PFSK-1 (cell line): ENCODE measurements around the gene MGLL.

Experiments used
- FOXP2 ChIP-seq: optimal IDR thresholded peaks from 2 replicates; pipeline ENCODE3; 2011; ENCODE audit warnings: borderline replicate concordance, control low read depth, inconsistent platforms; ENCODE audit not compliant: insufficient read depth; ENCODE audit errors: extremely low read length, extremely low read depth
- POLR2AphosphoS5 ChIP-seq: IDR thresholded peaks from 2 replicates; pipeline ENCODE4 v1.6.1; 2012; ENCODE audit warnings: low read depth, mild to moderate bottlenecking, control low read depth, low read length, moderate library complexity
- SIN3A ChIP-seq: IDR thresholded peaks from 2 replicates; pipeline ENCODE4 v1.6.1; 2012; ENCODE audit warnings: mild to moderate bottlenecking, low read length, moderate library complexity, borderline replicate concordance; ENCODE audit not compliant: insufficient read depth
- TAF1 ChIP-seq: IDR thresholded peaks from 2 replicates; pipeline ENCODE4 v1.6.1; 2012; ENCODE audit warnings: low read length, control low read depth, borderline replicate concordance; ENCODE audit not compliant: insufficient read depth
- TF ChIP-seq, protein P1 (sequence below), 2 experiments: IDR thresholded peaks; 2 replicates each; pipeline versions ENCODE4 v1.6.1 to v1.8.0; 2011 to 2012; ENCODE audit warnings: low read depth in 2 of 2, low read length in 2 of 2, control low read depth in 1 of 2, inconsistent platforms in 1 of 2, mild to moderate bottlenecking in 1 of 2, moderate library complexity in 1 of 2; ENCODE audit not compliant: insufficient read depth in 1 of 2

MGLL gene

DNA sequence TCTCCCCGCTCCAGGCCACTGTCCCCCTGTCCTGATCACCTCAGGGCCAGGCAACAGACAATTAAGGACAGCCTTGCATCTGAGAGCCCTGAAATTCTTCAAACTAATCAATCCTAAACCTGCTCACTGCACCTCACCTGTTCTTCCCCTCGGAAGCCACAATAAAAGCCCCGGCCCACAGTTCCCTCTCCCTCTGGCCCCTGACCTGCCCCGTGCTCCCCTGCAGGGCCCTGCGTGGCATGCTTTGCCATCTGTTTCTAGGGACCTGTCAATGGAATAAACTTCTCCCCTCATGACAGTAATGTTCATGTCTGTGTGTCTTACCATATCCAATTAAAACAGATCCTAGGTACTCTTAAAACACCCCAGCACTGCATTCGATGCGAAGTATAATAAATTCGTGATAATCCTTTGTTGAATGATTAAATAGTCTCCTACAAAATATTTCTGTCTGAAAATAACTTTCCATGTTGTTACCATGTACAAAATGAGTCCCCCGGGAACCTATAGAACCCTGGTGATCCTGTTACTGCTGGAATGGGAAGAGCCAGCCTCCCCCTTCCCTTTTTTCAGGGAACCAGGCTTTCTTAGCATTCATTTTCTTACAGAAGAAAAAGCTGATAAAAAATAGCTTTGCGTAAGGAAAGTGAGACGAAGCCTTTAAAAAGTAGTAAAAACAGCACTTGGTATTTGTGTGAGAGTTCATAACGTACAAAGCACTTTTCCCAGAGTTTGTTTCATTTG is 90.6 kb downstream of the MGLL start:
- TF ChIP-seq POLR2AphosphoS5 (no peak), TAF1 (no peak), SIN3A (no peak), FOXP2 (no peak)
- TF ChIP-seq, protein P1, sequence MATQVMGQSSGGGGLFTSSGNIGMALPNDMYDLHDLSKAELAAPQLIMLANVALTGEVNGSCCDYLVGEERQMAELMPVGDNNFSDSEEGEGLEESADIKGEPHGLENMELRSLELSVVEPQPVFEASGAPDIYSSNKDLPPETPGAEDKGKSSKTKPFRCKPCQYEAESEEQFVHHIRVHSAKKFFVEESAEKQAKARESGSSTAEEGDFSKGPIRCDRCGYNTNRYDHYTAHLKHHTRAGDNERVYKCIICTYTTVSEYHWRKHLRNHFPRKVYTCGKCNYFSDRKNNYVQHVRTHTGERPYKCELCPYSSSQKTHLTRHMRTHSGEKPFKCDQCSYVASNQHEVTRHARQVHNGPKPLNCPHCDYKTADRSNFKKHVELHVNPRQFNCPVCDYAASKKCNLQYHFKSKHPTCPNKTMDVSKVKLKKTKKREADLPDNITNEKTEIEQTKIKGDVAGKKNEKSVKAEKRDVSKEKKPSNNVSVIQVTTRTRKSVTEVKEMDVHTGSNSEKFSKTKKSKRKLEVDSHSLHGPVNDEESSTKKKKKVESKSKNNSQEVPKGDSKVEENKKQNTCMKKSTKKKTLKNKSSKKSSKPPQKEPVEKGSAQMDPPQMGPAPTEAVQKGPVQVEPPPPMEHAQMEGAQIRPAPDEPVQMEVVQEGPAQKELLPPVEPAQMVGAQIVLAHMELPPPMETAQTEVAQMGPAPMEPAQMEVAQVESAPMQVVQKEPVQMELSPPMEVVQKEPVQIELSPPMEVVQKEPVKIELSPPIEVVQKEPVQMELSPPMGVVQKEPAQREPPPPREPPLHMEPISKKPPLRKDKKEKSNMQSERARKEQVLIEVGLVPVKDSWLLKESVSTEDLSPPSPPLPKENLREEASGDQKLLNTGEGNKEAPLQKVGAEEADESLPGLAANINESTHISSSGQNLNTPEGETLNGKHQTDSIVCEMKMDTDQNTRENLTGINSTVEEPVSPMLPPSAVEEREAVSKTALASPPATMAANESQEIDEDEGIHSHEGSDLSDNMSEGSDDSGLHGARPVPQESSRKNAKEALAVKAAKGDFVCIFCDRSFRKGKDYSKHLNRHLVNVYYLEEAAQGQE (IDR thresholded peaks at IDR 0.05; ENCODE audit: insufficient read depth in 1 of 2, low read depth in 2 of 2, low read length in 2 of 2), result no peak

DNA sequence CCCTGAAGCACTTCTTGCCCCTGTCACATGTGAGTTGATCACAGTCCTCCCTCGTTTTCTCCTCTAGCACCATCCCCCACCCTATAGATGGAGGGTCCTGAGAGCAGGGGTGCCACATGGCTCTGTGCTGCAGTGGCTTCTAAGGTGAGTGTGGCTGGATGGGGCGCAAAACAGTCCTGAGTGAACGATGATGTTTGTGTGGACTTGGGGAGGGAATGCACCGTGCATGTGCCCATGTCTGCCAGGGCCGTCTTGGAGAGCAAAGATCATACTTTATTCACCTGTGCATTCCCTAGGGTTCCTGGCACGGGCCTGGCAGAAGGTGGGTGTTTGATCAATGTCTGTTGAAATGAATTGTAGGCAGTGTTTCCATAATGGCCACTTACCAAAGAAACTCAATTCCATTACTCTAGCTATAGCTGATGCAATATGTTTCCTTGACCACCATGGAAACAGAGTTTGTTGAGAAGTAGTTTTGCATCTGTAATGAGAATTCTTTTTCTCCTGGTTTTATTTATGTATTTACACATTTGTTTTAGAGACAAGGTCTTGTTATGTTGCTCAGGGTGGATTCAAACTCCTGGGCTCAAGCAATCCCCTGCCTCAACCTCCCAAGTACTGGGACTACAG is 91.5 kb downstream of the MGLL start:
- no peak for TF ChIP-seq TAF1

DNA sequence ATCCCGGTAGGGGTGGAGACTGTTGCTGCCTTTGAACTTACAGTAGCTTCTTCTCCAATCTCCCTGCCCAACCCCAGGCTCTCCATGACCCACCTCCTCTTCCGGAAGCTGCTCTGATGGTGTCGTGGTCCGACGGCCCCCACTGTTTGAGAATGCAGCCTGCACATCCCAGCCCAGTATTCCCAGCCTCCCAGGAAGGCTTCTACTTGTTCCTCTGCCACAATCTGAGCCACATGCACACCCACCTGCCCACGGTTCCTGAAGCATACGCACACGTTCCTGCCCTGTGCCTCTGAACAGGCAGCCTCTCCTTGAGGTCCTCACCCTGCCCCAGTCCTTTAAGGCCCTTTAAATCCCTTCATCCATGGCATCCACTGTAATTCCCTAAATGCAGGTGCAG is 92.1 kb downstream of the MGLL start:
- TF ChIP-seq SIN3A, result no peak
- no peak for TF ChIP-seq TAF1
- no peak for TF ChIP-seq FOXP2
- no peak for TF ChIP-seq POLR2AphosphoS5
- TF ChIP-seq, protein P1 (IDR thresholded peaks at IDR 0.05; ENCODE audit: insufficient read depth in 1 of 2, low read depth in 2 of 2, low read length in 2 of 2), result no peak

DNA sequence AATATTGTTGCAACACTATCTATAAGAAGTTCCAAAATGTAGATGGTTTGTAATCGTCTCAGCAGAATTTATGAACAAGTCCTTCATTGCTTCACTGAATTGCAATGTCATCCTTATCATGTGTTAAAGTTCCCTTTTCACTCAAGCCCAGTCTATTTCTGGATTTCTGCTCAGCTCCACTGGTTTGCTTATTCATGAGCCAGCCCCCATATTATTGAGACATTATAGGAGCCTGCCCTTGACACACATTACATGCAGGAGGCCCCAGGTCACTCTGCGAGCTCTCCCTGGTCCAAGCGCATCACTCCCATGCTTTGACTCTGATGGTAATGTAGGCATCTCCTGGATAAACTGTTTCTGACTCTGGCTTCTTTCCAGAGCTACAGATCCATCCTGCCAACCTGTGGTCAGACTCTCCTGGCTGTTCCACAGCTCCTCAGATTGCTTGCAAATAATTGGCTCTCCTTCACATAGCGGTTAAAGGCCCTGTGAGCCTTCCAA is 92.7 kb downstream of the MGLL start:
- TF ChIP-seq POLR2AphosphoS5 (no peak), FOXP2 (no peak), SIN3A (no peak), TAF1 (no peak)
- TF ChIP-seq, protein P1 (IDR thresholded peaks at IDR 0.05; ENCODE audit: insufficient read depth in 1 of 2, low read depth in 2 of 2, low read length in 2 of 2), result no peak

DNA sequence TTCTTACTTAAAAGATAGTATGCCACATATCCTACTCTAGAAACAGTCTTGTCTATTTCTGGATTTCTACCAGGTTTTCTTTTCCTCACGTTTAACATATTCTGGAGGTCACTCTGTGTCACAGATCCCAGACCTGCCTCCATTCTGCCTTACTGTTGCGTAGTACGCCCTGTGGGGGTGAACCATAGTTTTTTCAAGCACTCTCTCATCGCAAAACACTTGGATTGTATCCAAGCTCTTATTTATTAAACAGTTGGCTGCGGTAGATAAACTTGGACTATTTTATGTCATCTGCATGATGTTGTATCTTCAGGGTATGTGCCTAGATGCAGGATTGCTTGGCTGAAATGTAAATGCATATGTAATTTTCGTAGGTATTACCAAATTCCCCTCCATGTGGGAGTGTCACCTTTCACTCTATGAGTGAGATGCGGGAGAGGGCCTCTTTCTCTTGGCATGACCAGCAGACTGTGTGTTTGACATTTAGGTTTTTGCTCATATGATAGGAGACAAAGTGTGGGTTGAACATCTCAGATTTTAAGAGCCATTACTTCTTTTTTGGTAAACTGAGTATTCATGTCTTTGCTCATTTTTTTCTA is 93.8 kb downstream of the MGLL start:
- TF ChIP-seq POLR2AphosphoS5 (no peak), TAF1 (no peak), SIN3A (no peak), FOXP2 (no peak)
- TF ChIP-seq, protein P1 (IDR thresholded peaks at IDR 0.05; ENCODE audit: insufficient read depth in 1 of 2, low read depth in 2 of 2, low read length in 2 of 2), result no peak
